D721Med (cell line): ENCODE measurements around the gene PID1.

Experiments
- DNase-seq: peaks from one replicate; pipeline ENCODE4 v3.0.0; 2011; ENCODE audit warnings: low spot score; ENCODE audit not compliant: insufficient read length
- FAIRE-seq: peaks from 2 replicates; lab custom pipeline; 2011; peaks lifted over from hg19 to GRCh38; lab: Jason Lieb, UNC
- TF ChIP-seq, protein P1 (sequence below): IDR thresholded peaks from 2 replicates; pipeline ENCODE4 v1.5.1; 2012; ENCODE audit warnings: mild to moderate bottlenecking, control low read depth; ENCODE audit not compliant: insufficient read depth; ENCODE audit errors: missing control alignments

PID1 gene

DNA sequence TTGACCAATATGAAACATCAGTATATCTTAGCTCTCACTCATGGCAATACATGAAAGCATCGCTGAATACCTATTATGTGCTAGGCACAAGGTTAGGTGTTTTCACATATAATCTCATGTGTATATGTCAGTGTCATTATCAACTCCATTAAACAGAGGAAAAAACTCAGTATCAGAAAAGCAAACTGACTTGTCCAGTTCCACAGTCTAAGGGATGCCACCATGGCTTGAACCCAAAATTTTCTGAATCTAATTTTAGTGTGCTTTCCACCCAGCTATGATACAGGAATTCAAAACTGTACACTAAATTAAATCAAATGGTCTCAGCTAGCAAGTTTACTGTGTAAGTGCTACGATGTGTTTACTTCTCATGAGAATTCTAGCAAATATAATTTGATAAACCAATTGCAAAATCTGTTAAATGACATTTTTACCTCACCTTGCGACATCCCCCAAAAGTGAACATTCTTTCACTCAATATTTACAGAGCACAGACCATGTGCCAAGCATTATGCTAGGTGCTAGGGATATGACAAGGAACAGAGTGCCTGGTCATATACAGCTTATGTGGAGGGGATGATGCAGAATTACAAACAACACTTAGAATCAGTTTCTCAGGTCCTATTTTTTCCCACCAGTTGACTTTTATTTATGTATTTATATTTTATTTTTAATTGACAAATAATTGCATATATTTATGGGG lies 211.6 kb downstream of the PID1 start:
- no peak for DNase-seq
- no peak for FAIRE-seq
- TF ChIP-seq, protein P1, sequence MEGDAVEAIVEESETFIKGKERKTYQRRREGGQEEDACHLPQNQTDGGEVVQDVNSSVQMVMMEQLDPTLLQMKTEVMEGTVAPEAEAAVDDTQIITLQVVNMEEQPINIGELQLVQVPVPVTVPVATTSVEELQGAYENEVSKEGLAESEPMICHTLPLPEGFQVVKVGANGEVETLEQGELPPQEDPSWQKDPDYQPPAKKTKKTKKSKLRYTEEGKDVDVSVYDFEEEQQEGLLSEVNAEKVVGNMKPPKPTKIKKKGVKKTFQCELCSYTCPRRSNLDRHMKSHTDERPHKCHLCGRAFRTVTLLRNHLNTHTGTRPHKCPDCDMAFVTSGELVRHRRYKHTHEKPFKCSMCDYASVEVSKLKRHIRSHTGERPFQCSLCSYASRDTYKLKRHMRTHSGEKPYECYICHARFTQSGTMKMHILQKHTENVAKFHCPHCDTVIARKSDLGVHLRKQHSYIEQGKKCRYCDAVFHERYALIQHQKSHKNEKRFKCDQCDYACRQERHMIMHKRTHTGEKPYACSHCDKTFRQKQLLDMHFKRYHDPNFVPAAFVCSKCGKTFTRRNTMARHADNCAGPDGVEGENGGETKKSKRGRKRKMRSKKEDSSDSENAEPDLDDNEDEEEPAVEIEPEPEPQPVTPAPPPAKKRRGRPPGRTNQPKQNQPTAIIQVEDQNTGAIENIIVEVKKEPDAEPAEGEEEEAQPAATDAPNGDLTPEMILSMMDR = no peak

DNA sequence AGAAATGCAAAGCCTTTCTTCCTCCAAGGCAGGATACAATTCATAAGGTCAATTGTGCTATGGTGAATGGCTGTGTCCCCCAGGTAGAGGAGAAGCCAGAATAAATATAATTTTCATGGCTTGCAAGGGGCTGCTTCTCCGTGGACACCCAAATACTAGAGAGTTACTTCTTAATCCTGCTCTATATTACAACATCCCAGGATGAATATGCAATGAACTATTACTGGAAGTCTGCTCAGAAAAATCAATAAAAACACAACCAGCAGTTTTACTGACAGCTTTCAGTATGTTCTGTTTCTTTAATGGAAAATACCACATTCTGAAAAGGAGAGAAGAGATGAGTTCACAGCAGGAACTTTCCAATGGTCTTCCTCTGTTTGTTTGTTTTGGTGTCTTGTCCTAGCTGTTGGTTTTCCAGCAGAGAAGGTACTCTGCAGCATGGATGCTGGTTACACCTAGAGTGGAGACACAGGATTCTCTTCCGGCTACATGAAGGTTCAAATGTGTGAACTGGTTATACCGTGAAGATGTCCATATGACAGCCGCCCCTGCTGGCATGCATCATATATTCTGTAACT lies 213.0 kb downstream of the PID1 start:
- TF ChIP-seq, protein P1 = no peak
- FAIRE-seq (no peak), DNase-seq (no peak)

DNA sequence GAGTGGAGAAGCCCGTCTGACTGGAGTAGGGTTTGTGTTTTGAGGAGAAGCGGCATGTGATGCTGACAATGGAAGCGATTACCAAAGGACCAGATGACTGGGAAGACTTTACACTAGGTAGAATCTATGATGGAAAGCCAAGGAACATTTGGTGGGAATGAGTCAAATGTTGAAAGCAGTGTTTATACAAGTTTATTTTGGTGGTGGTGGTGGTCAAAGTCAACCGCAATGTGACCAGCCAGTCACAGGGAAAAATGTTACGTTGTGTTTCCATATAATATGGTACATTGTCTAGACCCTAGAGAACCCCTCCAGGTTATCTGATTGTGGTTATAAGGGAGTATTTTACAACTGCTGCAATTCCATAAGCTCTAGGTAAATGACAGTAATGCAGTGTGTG lies 216.8 kb downstream of the PID1 start:
- FAIRE-seq = no peak
- DNase-seq = no peak
- TF ChIP-seq, protein P1 = no peak

DNA sequence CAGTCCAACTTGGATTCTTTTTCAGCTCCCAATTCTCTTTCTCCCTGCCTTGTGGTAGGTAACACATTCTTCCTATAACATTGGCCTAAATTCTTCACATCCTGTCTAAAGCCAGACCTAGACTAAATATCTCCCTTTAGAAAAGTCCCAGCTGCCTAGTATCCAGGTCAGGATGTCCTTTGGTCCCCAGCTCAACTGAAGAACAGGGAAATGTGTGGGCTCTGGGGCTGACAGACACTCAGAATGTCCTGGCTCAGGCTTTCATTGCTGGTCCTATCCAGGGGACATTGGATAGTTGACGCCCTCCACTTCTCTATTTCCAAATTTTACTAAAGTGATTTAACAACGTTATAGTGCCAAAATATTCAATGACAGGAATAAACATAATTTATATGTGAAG lies 219.3 kb downstream of the PID1 start:
- no peak for DNase-seq
- no peak for FAIRE-seq
- TF ChIP-seq, protein P1 = no peak

DNA sequence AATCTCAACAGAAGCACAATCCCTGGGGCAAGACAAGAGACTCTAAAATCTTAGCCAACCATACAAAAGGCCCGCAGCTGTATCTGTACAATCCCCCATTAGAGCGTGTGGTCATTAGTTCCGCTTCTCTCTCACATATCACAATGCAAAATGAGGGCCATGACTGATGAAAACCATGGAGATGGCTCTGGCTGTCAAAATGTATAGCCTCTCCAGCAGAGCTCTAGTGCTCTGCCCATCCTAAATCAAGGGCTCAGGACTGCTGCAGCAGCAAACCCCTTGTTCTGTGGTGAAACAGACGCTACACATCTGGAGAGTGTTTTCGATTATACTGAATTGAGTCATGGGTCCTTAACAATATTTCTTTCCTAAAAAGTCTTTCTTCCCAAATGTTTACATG lies 221.0 kb downstream of the PID1 start:
- FAIRE-seq (no peak), DNase-seq (no peak)
- TF ChIP-seq, protein P1 = no peak

DNA sequence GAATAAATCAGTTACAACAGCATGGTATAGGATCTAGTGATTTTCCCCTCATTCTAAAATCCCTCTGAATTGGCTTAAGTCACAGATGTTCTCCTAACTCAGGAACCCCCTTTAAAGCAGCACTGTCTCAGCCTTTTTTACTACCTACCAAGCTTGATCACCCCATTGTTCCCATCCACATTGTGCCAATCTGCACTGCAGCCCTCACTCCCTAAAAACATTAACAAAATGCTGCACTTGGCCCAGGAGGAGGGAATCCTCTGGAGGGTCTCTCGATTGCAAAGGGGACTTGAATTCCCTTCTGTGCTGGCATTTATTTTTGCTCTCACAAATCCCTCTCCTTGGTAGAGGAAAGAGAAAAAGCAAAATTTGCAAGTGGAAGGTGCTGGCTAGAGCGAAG lies 223.0 kb downstream of the PID1 start:
- DNase-seq = no peak
- TF ChIP-seq, protein P1 = no peak
- FAIRE-seq = no peak

DNA sequence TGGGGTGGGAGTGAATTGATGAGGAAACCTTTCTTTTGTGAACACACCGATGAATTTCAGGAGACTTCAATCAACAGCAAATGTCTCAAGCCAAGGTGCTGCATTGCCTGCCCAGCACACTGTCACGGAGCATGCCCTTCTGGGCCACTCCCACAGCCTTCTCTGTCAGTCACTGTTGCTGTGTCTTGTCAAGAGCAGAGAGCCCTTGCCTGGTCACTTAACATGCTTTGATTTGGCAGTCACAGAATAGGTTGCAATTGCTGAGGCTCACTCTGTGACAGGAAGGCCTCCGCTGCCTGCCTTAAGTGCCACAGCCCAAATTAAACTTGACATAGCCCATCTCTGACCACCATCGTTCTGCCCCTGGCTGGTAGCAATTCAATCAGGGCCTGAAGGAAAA lies 225.4 kb downstream of the PID1 start:
- TF ChIP-seq, protein P1 = no peak
- no peak for FAIRE-seq
- DNase-seq = no peak
